ENCODE results near the gene PANK4. TPM values are rescaled to one million over a fixed set of nuclear protein-coding genes. Genes with fewer than 3 reads are reported as not detected.

PANK4 gene
- total RNA-seq: 10 to 100 TPM in 5 of 6 experiments, 1 to 10 TPM in 1; 9.6 to 18.9 (median 13.4) TPM
- long read RNA-seq: 0 reads

DNA sequence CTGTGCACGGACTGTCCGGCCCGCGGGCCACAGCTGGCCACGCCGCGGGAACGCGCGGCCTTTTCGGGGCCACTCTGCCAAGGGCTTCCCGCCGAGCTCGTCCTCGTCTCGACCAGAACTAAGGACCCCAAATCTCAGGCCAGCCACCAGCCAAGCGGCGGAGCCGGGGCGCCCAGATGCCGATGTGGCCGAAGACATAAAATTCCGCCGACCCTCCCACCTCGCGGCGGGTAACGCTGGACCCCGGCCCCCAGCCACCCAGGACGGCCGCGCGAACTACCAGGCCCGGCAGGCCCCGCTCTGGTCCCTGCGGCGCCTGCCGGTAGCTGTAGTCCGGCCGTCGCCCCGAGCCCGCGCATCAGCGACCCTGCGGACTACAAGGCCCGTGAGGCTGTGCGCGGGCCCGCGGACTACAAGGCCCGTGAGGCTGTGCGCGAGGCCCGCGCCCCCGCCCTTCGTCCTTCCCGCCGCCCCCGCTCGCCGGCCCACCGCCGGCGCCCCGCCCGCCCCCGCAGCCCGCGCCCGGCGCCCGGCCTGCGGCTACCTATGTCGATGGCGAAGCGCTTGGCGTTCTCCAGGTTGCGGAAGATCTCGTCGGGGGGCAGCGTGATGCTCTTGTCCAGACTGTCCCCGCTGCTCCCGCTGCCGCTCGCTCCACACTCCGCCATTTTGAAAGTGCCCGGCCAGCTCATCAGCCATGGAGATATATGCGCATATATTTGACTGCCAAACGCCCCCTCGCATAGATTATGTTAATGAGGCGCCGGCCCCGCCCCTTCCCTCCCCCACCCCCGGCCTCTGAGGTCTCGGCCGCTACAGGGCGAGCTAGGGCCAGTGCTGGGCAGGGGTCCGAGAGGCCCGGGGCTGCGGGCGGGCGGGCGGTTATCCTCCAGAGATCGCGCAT lies at the start of gene PANK4:
TSS of gene PANK4 (minus strand) at position 677 of the 904 bp plus-strand sequence. CDS start at position 668, 9 bp downstream.
- peak; percentile 95 to 96 (median 95) for DNase-seq
- H3K9me3 ChIP-seq: no peaks in the 10 kb centered on the region
- H3K4me1 ChIP-seq: peaks cover 0 to 84% (median 43%) of the 10 kb centered on the region in 4 donors
- peak within 1 kb of the TSS; percentile 76 to 99 (median 80) for H3K4me3 ChIP-seq
- H3K36me3 ChIP-seq: peaks cover 0 to 5% (median 0%) of the 10 kb centered on the region in 4 donors
- peak within 1 kb of the TSS; percentile 53 to 80 (median 55) for H3K27ac ChIP-seq
- 0% methylated on average over 9 of the region's 107 CpGs for WGBS (ENCODE audit: insufficient coverage, low coverage, low lambda C conversion rate, missing lambda C conversion rate)
- no peaks in the 10 kb centered on the region for H3K27me3 ChIP-seq
- intact Hi-C loops (cut with DNase I): no loop called here
- ATAC-seq: peak; percentile 74 to 84 (median 78)
- TF ChIP-seq CTCF (IDR thresholded peaks at IDR 0.05) (peak in 1 of 4 donors; percentile 18), POLR2A (IDR thresholded peaks at IDR 0.05) (peak; percentile 50)

DNA sequence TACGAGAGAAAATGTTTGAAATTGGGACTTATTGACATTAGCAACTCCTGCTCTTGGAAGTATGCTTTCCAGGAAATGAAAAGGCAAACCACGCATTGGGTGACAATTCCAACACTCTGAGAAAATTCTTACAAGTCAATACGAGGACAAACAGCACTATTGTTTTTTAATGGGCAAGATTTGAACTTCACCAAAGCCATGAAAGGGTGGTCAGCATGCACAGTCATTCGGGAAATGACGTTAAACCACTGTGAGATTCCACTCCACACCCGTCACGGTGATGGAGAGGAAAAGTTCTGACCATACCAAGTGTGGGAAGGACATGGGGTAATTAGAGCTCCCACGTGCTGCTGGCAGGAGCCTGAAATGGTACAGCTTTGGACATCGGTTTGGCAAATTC lies 48.0 kb upstream of the PANK4 start:
- intact Hi-C loops (cut with DNase I): no loop called here
- 79% methylated on average over 8 of the region's 9 CpGs for WGBS (ENCODE audit: insufficient coverage, low coverage, low lambda C conversion rate, missing lambda C conversion rate)
- DNase-seq (no peak), ATAC-seq (no peak)
- no peak for TF ChIP-seq CTCF (IDR thresholded peaks at IDR 0.05)
- TF ChIP-seq POLR2A (IDR thresholded peaks at IDR 0.05): no peak
- Histone ChIP-seq H3K36me3 (no peaks in the 10 kb centered on the region), H3K4me3 (no peak overlapping the region), H3K27me3 (no peaks in the 10 kb centered on the region), H3K27ac (no peak overlapping the region), H3K9me3 (peaks cover 0 to 8% (median 0%) of the 10 kb centered on the region in 4 donors), H3K4me1 (peaks cover 0 to 23% (median 11%) of the 10 kb centered on the region in 4 donors)

DNA sequence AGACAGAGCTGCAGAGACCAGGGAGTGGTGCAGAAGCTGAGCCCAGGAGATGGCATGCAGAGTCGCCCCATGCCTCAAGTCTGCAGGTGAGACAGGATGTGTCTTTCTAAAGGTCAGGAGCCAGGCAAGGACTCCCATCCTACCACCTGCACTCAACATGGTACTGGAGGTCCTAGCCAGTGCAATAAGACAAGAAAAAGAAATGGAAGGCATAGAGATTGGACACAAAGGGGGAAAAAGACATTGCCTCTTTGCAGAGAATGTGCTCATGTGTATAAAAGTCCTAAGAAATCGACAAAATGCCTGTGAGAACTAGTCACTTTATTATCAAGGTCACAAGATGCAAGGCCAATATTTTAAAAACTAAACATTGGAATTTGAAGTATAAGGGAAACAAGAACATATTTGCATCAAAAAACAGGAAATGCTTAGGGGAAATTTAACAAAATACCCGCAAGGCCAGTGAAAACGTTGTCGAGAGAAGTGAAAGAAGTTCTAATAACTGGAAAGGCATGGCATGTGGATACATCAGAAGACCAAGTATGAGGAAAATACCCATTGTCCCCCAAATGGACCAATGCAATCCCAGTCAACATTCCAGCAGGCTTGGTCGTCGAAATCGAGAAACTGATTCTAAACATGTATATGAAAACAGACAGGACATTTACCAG lies 47.0 kb upstream of the PANK4 start:
- WGBS (ENCODE audit: insufficient coverage, low coverage, low lambda C conversion rate, missing lambda C conversion rate): 83% methylated on average over 8 of the region's 8 CpGs
- no peak overlapping the region for H3K27ac ChIP-seq
- DNase-seq: no peak

More for the DNA sequence above, 47.0 kb upstream of the PANK4 start:
- Histone ChIP-seq H3K4me3 (no peak overlapping the region), H3K4me1 (peaks cover 0 to 19% (median 11%) of the 10 kb centered on the region in 4 donors), H3K36me3 (no peaks in the 10 kb centered on the region), H3K9me3 (peaks cover 0 to 8% (median 0%) of the 10 kb centered on the region in 4 donors), H3K27me3 (no peaks in the 10 kb centered on the region)
- intact Hi-C loops (cut with DNase I): no loop called here
- TF ChIP-seq CTCF (IDR thresholded peaks at IDR 0.05): no peak
- no peak for TF ChIP-seq POLR2A (IDR thresholded peaks at IDR 0.05)
- no peak for ATAC-seq
